Mesenchymal stem cell (in vitro differentiated cells and primary cell): Measurements from ENCODE around the gene TCF19.
A peak's percentile ranks its signal among the peaks of the same experiment; 100 is the strongest.

Source experiments
- DNase-seq: peaks from one replicate; pipeline ENCODE4 v3.0.0-alpha.2; 2013
- H2AFZ ChIP-seq: one replicate; pipeline ENCODE4 v1.6.1; 2013; ENCODE audit warnings: low read depth, mild to moderate bottlenecking, control low read depth, inconsistent platforms, low read length, moderate library complexity
- H2AK5ac ChIP-seq: 2 replicates; pipeline ENCODE4 v1.6.1; 2013; ENCODE audit warnings: low read length, moderate library complexity, mild to moderate bottlenecking, inconsistent platforms; ENCODE audit not compliant: severe bottlenecking
- H2BK120ac ChIP-seq: one replicate; pipeline ENCODE4 v1.6.1; 2013; ENCODE audit warnings: low read depth, mild to moderate bottlenecking, inconsistent platforms, low read length, moderate library complexity
- H2BK12ac ChIP-seq, 2 experiments: one replicate each; pipeline ENCODE4 v1.6.1; 2013; ENCODE audit warnings: inconsistent platforms in 2 of 2, low read length in 2 of 2, mild to moderate bottlenecking in 2 of 2, moderate library complexity in 2 of 2, control low read depth in 1 of 2
- H2BK15ac ChIP-seq: one replicate; pipeline ENCODE4 v1.6.1; 2013; ENCODE audit warnings: mild to moderate bottlenecking, low read depth, inconsistent platforms; ENCODE audit not compliant: poor library complexity, severe bottlenecking
- H2BK5ac ChIP-seq: 2 replicates; pipeline ENCODE4 v1.6.1; 2013; ENCODE audit warnings: low read depth, mild to moderate bottlenecking, low read length, control low read depth, inconsistent platforms; ENCODE audit not compliant: poor library complexity, severe bottlenecking
- H3K14ac ChIP-seq, 2 experiments: one replicate each; pipeline ENCODE4 v1.6.1; 2013; ENCODE audit warnings: inconsistent platforms in 2 of 2, low read length in 2 of 2, control low read depth in 1 of 2, mild to moderate bottlenecking in 1 of 2, moderate library complexity in 1 of 2
- H3K18ac ChIP-seq, 2 experiments: one replicate each; pipeline ENCODE4 v1.6.1; 2013; ENCODE audit warnings: inconsistent platforms in 2 of 2, low read length in 2 of 2, control low read depth in 1 of 2, low read depth in 1 of 2, mild to moderate bottlenecking in 1 of 2
- H3K23ac ChIP-seq, 2 experiments: one replicate each; pipeline ENCODE4 v1.6.1; 2013; ENCODE audit warnings: inconsistent platforms in 2 of 2, low read length in 2 of 2, mild to moderate bottlenecking in 2 of 2, moderate library complexity in 2 of 2, control low read depth in 1 of 2
- H3K27ac ChIP-seq: 2 replicates; pipeline ENCODE4 v1.5.1; 2013; ENCODE audit warnings: mild to moderate bottlenecking, moderate library complexity, low read length, control low read depth, inconsistent platforms; ENCODE audit not compliant: poor library complexity, severe bottlenecking
- H3K27me3 ChIP-seq, 2 experiments: 2 replicates each; pipeline versions ENCODE4 v1.6.1 to v1.7.0; 2013; ENCODE audit warnings: low read length in 2 of 2, mild to moderate bottlenecking in 2 of 2, moderate library complexity in 2 of 2, control low read depth in 1 of 2, inconsistent platforms in 1 of 2; ENCODE audit not compliant: control insufficient read depth in 1 of 2, insufficient read depth in 1 of 2
- H3K36me3 ChIP-seq, 2 experiments: 2 replicates each; pipeline versions ENCODE4 v1.6.1 to v1.7.0; 2013; ENCODE audit warnings: low read length in 2 of 2, control low read depth in 1 of 2, inconsistent platforms in 1 of 2, low read depth in 1 of 2, mild to moderate bottlenecking in 1 of 2; ENCODE audit not compliant: insufficient read depth in 2 of 2, control insufficient read depth in 1 of 2
- H3K4ac ChIP-seq, 2 experiments: one replicate each; pipeline ENCODE4 v1.6.1; 2013; ENCODE audit warnings: inconsistent platforms in 2 of 2, low read length in 2 of 2, mild to moderate bottlenecking in 2 of 2, moderate library complexity in 2 of 2, control low read depth in 1 of 2, low read depth in 1 of 2
- H3K4me1 ChIP-seq: 2 replicates; pipeline ENCODE4 v1.6.1; 2013; ENCODE audit warnings: low read depth, low read length, control low read depth; ENCODE audit not compliant: control insufficient read depth, insufficient read depth
- H3K4me2 ChIP-seq: 2 replicates; pipeline ENCODE4 v1.6.1; 2013; ENCODE audit warnings: low read length, mild to moderate bottlenecking, inconsistent platforms; ENCODE audit not compliant: poor library complexity, severe bottlenecking
- H3K4me3 ChIP-seq, 2 experiments: 2 replicates each; pipeline versions ENCODE4 v1.5.1 to v1.7.0; 2013; ENCODE audit warnings: low read length in 2 of 2, mild to moderate bottlenecking in 2 of 2, control low read depth in 1 of 2, low read depth in 1 of 2; ENCODE audit not compliant: insufficient read depth in 1 of 2
- H3K79me1 ChIP-seq: replicated peaks from 2 replicates; pipeline ENCODE4 v1.6.1; 2013; ENCODE audit warnings: mild to moderate bottlenecking, control low read depth, low read length, inconsistent platforms; ENCODE audit not compliant: poor library complexity, severe bottlenecking
- H3K9ac ChIP-seq: 2 replicates; pipeline ENCODE4 v1.7.0; 2013; ENCODE audit warnings: mild to moderate bottlenecking, low read length, moderate library complexity
- H3K9me3 ChIP-seq: 2 replicates; pipeline ENCODE4 v1.7.0; 2013; ENCODE audit warnings: mild to moderate bottlenecking, low read length; ENCODE audit not compliant: control insufficient read depth
- H4K8ac ChIP-seq: one replicate; pipeline ENCODE4 v1.6.1; 2013; ENCODE audit warnings: inconsistent platforms, mild to moderate bottlenecking, low read length, moderate library complexity
- H4K91ac ChIP-seq: one replicate; pipeline ENCODE4 v1.6.1; 2013; ENCODE audit warnings: mild to moderate bottlenecking, low read length, inconsistent platforms
- WGBS: methylation state at CpG from one replicate; pipeline ENCODE4 v1.1.7; 2013; ENCODE audit warnings: mixed read lengths; 5-methylcytosine and 5-hydroxymethylcytosine counted together

The TCF19 gene

DNA sequence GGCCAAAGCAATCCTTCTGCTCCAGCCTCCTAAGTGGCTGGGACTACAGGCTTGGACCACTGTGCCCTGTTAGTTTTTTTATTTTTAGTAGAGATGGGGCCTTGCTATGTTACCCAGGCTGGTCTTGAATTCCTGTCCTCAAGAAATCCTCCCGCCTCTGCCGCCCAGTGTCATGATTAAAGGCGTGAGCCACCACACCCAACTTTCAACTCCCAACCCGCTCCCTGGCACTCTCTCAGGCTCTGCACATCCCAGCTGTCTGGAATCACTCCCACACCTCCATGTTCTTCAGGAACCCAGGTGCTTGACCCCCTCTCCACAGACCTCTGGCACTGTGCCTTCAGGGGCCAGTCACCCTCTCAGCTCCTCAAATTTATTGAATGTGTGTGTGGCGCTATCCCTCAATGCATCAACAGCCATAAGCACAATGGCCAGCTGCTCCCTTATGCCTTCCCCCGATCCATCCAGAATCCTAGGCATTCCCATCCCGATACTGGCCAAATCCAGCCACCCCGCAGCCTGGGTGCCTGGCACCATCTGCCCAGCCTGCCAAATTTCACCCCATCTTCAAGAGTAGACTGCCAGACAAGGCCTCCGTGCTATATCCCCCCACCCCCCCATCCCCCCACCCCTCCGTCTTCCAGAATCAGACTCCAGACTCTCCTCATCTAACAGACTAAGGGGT, 12.7 kb downstream of the TCF19 start:
- Histone ChIP-seq H4K91ac (no peak overlapping the region), H4K8ac (no peak overlapping the region), H3K14ac (no peak overlapping the region), H3K36me3 (peaks cover 0 to 14% of the 10 kb centered on the region in 2 experiments), H3K9me3 (no peaks in the 10 kb centered on the region), H3K4ac (no peak overlapping the region), H3K9ac (no peak overlapping the region), H3K79me1 (peaks cover 43% of the 10 kb centered on the region), H2BK12ac (no peak overlapping the region), H3K27ac (no peak overlapping the region), H3K4me2 (no peak overlapping the region), H2BK15ac (no peak overlapping the region), H2AFZ (no peak overlapping the region), H2AK5ac (no peak overlapping the region), H3K27me3 (peaks cover 0 to 16% of the 10 kb centered on the region in 2 experiments), H3K4me3 (no peak overlapping the region), H2BK120ac (no peak overlapping the region), H3K18ac (no peak overlapping the region), H2BK5ac (no peak overlapping the region), H3K4me1 (peaks cover 18% of the 10 kb centered on the region), H3K23ac (no peak overlapping the region)
- 90% methylated on average over 10 of the region's 10 CpGs for WGBS
- no peak for DNase-seq

GRCh38 chr6:31171931-31172905, 13.8 kb downstream of the TCF19 start:
- Histone ChIP-seq H3K4me1 (peaks cover 18% of the 10 kb centered on the region), H3K4me3 (no peak overlapping the region), H3K14ac (no peak overlapping the region), H3K79me1 (peaks cover 43% of the 10 kb centered on the region), H2AK5ac (no peak overlapping the region), H3K18ac (no peak overlapping the region), H3K4ac (no peak overlapping the region), H3K4me2 (no peak overlapping the region), H2BK120ac (no peak overlapping the region), H3K27ac (no peak overlapping the region), H4K8ac (no peak overlapping the region), H3K27me3 (peaks cover 0 to 16% of the 10 kb centered on the region in 2 experiments), H2BK5ac (no peak overlapping the region), H3K36me3 (peaks cover 0 to 15% of the 10 kb centered on the region in 2 experiments), H3K9ac (no peak overlapping the region), H2AFZ (no peak overlapping the region), H4K91ac (no peak overlapping the region), H3K23ac (no peak overlapping the region), H2BK12ac (no peak overlapping the region), H3K9me3 (no peaks in the 10 kb centered on the region), H2BK15ac (no peak overlapping the region)
- no peak for DNase-seq
- 39% methylated on average over 15 of the region's 16 CpGs for WGBS

DNA sequence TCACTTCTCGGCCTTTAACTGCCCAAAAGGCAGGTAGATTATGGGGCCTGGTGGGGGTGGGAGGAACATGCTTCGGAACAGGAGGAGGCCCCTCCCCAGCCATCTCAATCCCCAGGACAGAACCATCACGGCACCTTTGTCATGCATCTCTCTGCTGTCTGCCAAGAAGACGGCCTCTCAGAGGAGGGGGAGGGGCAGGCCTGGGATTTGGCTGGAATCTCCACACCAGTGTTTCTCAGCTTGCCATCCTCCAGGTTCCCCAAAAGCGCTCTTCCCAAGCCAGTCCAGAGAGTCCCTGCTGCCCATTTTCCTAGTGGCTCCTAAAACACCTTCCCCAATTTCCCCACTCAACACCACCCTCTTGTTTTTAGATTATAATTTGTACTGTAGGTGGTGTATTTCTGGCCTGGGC, 14.6 kb downstream of the TCF19 start:
- no peak overlapping the region for H2BK120ac ChIP-seq
- H3K4ac ChIP-seq = no peak overlapping the region
- H3K9me3 ChIP-seq = no peaks in the 10 kb centered on the region
- no peak overlapping the region for H3K27ac ChIP-seq
- no peak overlapping the region for H3K4me3 ChIP-seq
- H4K8ac ChIP-seq = no peak overlapping the region
- no peak overlapping the region for H2BK5ac ChIP-seq
- no peak overlapping the region for H3K9ac ChIP-seq
- 54% methylated on average over 4 of the region's 5 CpGs for WGBS
- peaks cover 42% of the 10 kb centered on the region for H3K79me1 ChIP-seq
- H3K4me1 ChIP-seq = peaks cover 18% of the 10 kb centered on the region
- H2AFZ ChIP-seq = no peak overlapping the region
- H2BK15ac ChIP-seq = no peak overlapping the region
- no peak overlapping the region for H2BK12ac ChIP-seq
- H3K14ac ChIP-seq = no peak overlapping the region
- H3K36me3 ChIP-seq = peaks cover 0 to 21% of the 10 kb centered on the region in 2 experiments
- H2AK5ac ChIP-seq = no peak overlapping the region
- no peak for DNase-seq
- no peak overlapping the region for H3K4me2 ChIP-seq
- H3K27me3 ChIP-seq = peaks cover 0 to 16% of the 10 kb centered on the region in 2 experiments
- no peak overlapping the region for H4K91ac ChIP-seq
- no peak overlapping the region for H3K23ac ChIP-seq
- no peak overlapping the region for H3K18ac ChIP-seq

DNA sequence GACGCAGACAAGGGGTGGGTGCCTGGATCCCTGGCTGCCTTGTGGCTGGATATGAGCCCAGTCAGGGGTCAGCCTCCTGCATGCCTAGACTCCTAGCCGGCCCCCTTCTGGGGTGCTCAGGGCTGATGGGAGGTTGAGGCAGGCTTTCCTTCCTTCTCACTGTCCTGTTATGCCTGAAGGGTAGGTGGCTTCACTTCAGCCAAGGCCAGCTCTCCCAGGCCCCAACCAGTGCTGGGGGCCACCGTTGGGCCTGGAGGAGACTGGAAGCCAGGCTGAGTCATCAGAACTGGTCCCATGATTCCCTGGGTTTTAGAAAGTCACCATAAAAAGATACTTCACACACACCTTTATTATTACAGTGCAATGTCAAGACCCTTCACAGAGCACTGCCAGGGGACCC, 15.0 kb downstream of the TCF19 start:
- Histone ChIP-seq H3K14ac (no peak overlapping the region), H3K4me3 (no peak overlapping the region), H3K4me2 (no peak overlapping the region), H4K8ac (no peak overlapping the region), H3K9ac (no peak overlapping the region), H2AK5ac (no peak overlapping the region), H2BK15ac (no peak overlapping the region), H3K9me3 (no peaks in the 10 kb centered on the region), H3K36me3 (peaks cover 0 to 24% of the 10 kb centered on the region in 2 experiments), H3K4ac (no peak overlapping the region), H3K4me1 (peaks cover 18% of the 10 kb centered on the region), H3K27me3 (peaks cover 0 to 16% of the 10 kb centered on the region in 2 experiments), H3K23ac (no peak overlapping the region), H2AFZ (no peak overlapping the region), H4K91ac (no peak overlapping the region), H3K18ac (peak overlapping the region in 1 of 2 experiments; percentile 22), H3K79me1 (peaks cover 45% of the 10 kb centered on the region), H3K27ac (no peak overlapping the region), H2BK12ac (no peak overlapping the region), H2BK120ac (no peak overlapping the region), H2BK5ac (no peak overlapping the region)
- WGBS = 40% methylated on average over 3 of the region's 3 CpGs
- DNase-seq = no peak
